ENCODE data around the gene ARMC9.

DNA sequence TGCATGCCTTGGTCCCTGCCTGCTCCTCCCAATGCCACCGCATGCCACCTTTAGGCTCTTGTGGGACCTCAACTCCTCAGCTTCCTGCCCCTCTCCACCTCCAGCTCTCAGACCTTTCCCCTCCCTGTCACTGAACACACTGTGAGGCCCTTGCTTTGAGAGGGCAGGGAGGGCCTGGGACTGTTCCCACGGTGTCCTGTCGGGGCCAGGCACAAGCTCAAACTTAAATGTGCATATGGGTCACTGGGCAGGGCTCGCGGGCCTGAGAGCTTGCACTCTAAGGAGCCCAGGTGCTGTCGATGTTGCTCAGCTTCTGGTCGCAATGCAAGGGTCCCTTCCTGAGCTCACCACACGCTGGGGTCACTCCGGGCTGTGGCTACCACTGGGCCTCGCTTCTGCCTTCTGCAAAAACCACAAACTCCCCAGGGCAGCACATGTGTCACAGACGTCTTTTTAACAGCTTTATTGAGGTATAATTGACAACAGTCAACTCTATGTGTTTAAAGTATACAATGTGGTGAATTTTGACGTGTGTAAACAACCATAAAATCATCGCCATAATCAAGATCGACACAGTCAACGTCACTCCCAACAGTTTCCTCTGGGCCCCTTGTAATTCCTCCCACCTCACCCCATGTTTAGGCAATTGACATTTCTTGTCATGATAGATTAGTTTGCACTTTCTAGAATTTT is 185.1 kb downstream of the ARMC9 start:
- TF ChIP-seq, protein P1, sequence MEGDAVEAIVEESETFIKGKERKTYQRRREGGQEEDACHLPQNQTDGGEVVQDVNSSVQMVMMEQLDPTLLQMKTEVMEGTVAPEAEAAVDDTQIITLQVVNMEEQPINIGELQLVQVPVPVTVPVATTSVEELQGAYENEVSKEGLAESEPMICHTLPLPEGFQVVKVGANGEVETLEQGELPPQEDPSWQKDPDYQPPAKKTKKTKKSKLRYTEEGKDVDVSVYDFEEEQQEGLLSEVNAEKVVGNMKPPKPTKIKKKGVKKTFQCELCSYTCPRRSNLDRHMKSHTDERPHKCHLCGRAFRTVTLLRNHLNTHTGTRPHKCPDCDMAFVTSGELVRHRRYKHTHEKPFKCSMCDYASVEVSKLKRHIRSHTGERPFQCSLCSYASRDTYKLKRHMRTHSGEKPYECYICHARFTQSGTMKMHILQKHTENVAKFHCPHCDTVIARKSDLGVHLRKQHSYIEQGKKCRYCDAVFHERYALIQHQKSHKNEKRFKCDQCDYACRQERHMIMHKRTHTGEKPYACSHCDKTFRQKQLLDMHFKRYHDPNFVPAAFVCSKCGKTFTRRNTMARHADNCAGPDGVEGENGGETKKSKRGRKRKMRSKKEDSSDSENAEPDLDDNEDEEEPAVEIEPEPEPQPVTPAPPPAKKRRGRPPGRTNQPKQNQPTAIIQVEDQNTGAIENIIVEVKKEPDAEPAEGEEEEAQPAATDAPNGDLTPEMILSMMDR (conservative IDR thresholded peaks at IDR 0.05; ENCODE audit: low read depth, low read length), result no peak
- no peak for TF ChIP-seq EZH2phosphoT487 (IDR thresholded peaks at IDR 0.05; ENCODE audit: borderline replicate concordance, low read length)
- TF ChIP-seq EZH2 (IDR thresholded peaks at IDR 0.05; ENCODE audit: low read length, unreplicated experiment), result no peak

All from PC-3 (cell line).